GM12874 (cell line): ENCODE data around the gene TMEM81.

Experiments
- CTCF ChIP-seq: IDR thresholded peaks from 2 replicates; pipeline ENCODE4 v1.5.1; 2011; ENCODE audit warnings: low read depth, mild to moderate bottlenecking, control low read depth, low read length, moderate library complexity; ENCODE audit not compliant: insufficient read depth

TMEM81 gene

GRCh38 chr1:205066141-205066818, 18.0 kb downstream of the TMEM81 start:
- peak; percentile 33; the same call in 1 of the 2 replicates for TF ChIP-seq CTCF

- no peak for TF ChIP-seq CTCF
Observed at GRCh38 chr1:205065666-205066065, 18.6 kb downstream of the TMEM81 start.

- no peak for TF ChIP-seq CTCF
Observed at GRCh38 chr1:205064741-205065316, 19.4 kb downstream of the TMEM81 start.

- no peak for TF ChIP-seq CTCF
Observed at GRCh38 chr1:205064301-205064700, 20.0 kb downstream of the TMEM81 start.

GRCh38 chr1:205062895-205063294, 21.4 kb downstream of the TMEM81 start:
- no peak for TF ChIP-seq CTCF

- TF ChIP-seq CTCF, result no peak
Observed at GRCh38 chr1:205062319-205062718, 21.9 kb downstream of the TMEM81 start.

- TF ChIP-seq CTCF, result peak; percentile 88
Observed at GRCh38 chr1:205061665-205062069, 22.6 kb downstream of the TMEM81 start.
